Stimulated activated CD4-positive, alpha-beta T cell treated with anti-CD3 and anti-CD28 coated beads, Interleukin-15, amount 100 ng/mL, for 1 hour (primary cell): ENCODE results near the gene SYTL2.
"Not testable (repeated sequence)": the region's sequence is repeated elsewhere in the genome, so short reads cannot be mapped to it uniquely, and the experiment has no call there.

Experiments
- DNase-seq, 2 donors: peaks; one replicate each; pipeline ENCODE4 v3.0.0-alpha.2; 2020; ENCODE audit warnings: low read depth in 1 of 2, low spot score in 1 of 2

The SYTL2 gene

GRCh38 chr11:85663080-85663752 is 147.7 kb downstream of the SYTL2 start:
- no peak for DNase-seq

DNA sequence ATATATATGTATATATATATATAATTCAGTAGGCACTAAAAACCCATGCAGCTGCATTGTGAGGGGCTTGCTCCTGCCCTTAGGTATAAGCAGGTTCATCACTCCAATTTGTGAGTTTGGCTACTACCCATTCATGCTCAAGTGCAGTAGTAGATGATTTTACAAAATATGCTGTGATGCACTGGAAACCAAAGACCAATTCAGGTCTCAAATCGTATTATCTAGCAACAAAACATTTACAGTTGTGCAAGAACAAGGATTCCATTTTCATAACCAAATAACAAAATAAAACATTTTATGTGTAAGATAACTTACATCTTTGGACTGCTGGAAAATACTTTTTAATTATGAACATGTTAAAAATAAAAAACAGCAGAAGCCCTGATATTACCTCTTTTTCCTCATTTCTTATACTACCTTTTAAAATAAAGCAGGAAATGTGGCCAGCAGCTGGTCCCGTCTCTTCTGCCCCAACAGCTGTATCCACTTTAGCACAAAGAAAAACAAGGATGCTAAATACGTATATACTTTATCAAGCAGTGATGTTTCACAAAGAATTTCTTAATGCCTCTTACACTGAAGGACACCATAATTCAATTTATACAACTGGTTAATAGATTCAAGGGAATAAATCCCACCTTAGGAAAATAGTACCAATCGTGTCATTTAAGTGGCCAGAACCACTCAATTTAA is 148.8 kb downstream of the SYTL2 start:
- DNase-seq, result no peak

GRCh38 chr11:85658180-85658579 is 152.8 kb downstream of the SYTL2 start:
- DNase-seq, result no peak

GRCh38 chr11:85656777-85657176 is 154.2 kb downstream of the SYTL2 start:
- DNase-seq, result no peak

GRCh38 chr11:85654343-85654742 is 156.6 kb downstream of the SYTL2 start:
- DNase-seq, result not testable (repeated sequence)

- DNase-seq, result no peak
These were observed 158.0 kb downstream of the SYTL2 start for GRCh38 chr11:85652786-85653447.

- no peak for DNase-seq
These were observed 159.8 kb downstream of the SYTL2 start for GRCh38 chr11:85651118-85651517.

- DNase-seq, result peak; percentile 79 to 91
These were observed 163.2 kb downstream of the SYTL2 start, which contains the start of gene TMEM126A for GRCh38 chr11:85647604-85648299. Gene TMEM126A, plus strand, starts transcription at chr11:85647967. Its CDS starts 2,289 bp downstream, at chr11:85650256.

DNA sequence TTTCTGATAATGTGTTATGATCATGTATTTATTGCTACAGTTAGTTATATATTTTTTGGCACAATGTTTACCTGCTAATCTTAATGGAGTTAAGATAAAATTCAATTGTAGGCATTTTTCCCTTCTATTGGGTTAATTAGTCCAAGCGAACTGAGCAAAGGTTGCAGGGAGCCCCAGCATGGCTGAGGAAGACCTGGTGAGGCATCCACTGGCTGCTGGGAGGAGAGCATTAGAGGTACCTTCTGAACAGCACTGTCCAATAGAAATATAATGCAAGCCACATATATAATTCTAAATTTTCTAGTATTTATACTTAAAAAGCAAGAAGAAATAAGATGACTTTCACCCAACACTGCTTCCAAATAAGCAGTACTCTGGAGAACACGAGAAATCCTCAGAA is 163.9 kb downstream of the SYTL2 start:
- no peak for DNase-seq
